ENCODE measurements around the gene LTN1.

GRCh38 chr21:28900481-28900880, 92.2 kb downstream of the LTN1 start:
- TF ChIP-seq CTCF (IDR thresholded peaks at IDR 0.05): no peak
- TF ChIP-seq EP300 (IDR thresholded peaks at IDR 0.05): no peak
